ENCODE data around the gene GALNT14.

The GALNT14 gene

GRCh38 chr2:31086590-31086989 lies 51.6 kb downstream of the GALNT14 start:
- DNase-seq: no peak

GRCh38 chr2:31083234-31083993 lies 54.8 kb downstream of the GALNT14 start:
- no peak for DNase-seq

GRCh38 chr2:31082002-31082401 lies 56.2 kb downstream of the GALNT14 start:
- no peak for DNase-seq

GRCh38 chr2:31081492-31081891 lies 56.7 kb downstream of the GALNT14 start:
- DNase-seq: no peak

- no peak for DNase-seq
These were observed 57.9 kb downstream of the GALNT14 start for GRCh38 chr2:31080361-31080760.

- DNase-seq: no peak
These were observed 58.6 kb downstream of the GALNT14 start for GRCh38 chr2:31079665-31080064.

GRCh38 chr2:31078579-31079105 lies 59.6 kb downstream of the GALNT14 start:
- no peak for DNase-seq

- no peak for DNase-seq
These were observed 60.2 kb downstream of the GALNT14 start for GRCh38 chr2:31078011-31078410.

- no peak for DNase-seq
These were observed 62.2 kb downstream of the GALNT14 start for GRCh38 chr2:31075941-31076590.

GRCh38 chr2:31075431-31075830 lies 62.8 kb downstream of the GALNT14 start:
- DNase-seq: no peak

GRCh38 chr2:31071741-31072140 lies 66.5 kb downstream of the GALNT14 start:
- DNase-seq: no peak

- DNase-seq: no peak
These were observed 67.7 kb downstream of the GALNT14 start for GRCh38 chr2:31070339-31071125.

- DNase-seq: no peak
These were observed 68.5 kb downstream of the GALNT14 start for GRCh38 chr2:31069643-31070325.

GRCh38 chr2:31067259-31067658 lies 71.0 kb downstream of the GALNT14 start:
- no peak for DNase-seq

- DNase-seq: no peak
These were observed 71.7 kb downstream of the GALNT14 start for GRCh38 chr2:31066551-31066950.

- DNase-seq: no peak
These were observed 72.2 kb downstream of the GALNT14 start for GRCh38 chr2:31066086-31066485.

GRCh38 chr2:31065356-31065755 lies 72.9 kb downstream of the GALNT14 start:
- no peak for DNase-seq

GRCh38 chr2:31060397-31060796 lies 77.8 kb downstream of the GALNT14 start:
- DNase-seq: no peak

- no peak for DNase-seq
These were observed 79.9 kb downstream of the GALNT14 start for GRCh38 chr2:31058096-31059035.

- DNase-seq: no peak
These were observed 80.5 kb downstream of the GALNT14 start for GRCh38 chr2:31057691-31058090.

- DNase-seq: no peak
These were observed 82.3 kb downstream of the GALNT14 start for GRCh38 chr2:31055938-31056337.

All from stimulated activated CD4-positive, alpha-beta T cell treated with anti-CD3 and anti-CD28 coated beads, Interleukin-12 subunit alpha, Interleukin-12 subunit beta, amount 100 ng/mL, for 4 hours (primary cell).